ENCODE measurements around the gene PLD1.
"Not testable (repeated sequence)": the region's sequence is repeated elsewhere in the genome, so short reads cannot be mapped to it uniquely, and the experiment has no call there.

The PLD1 gene

DNA sequence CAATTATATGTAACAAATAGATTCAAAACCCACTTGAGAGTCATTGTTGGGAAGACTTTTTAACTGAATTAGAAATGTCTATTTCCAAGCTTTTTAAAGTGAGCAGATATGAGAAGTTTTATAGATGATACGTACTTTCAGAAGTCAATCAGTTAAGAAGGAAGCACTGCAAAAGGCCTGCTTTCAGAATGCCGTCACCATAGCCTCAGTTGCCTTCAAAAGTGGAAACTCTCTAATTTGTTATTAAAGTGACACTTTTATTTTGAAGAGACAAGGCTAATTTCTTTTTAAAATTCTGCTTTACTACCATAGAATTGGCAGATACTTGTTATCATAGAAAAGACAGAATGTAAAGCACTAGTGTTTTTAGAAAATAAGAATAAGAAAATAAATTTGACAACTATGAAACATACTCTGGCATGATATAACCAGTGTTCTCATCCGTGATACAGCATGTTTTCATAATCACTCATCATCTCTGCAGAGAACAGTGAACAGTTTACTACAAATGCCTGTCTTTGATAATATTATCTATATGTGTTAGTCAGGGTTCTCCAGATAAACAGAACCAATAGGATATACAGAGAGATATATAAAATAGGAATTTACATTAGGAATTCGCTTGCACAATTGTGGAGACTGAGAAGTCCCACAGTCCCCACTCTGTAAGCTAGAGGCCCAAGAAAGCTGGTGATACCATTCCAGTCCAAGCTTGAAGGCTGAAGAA is 7.0 kb upstream of the PLD1 start:
- TF ChIP-seq, protein P1, sequence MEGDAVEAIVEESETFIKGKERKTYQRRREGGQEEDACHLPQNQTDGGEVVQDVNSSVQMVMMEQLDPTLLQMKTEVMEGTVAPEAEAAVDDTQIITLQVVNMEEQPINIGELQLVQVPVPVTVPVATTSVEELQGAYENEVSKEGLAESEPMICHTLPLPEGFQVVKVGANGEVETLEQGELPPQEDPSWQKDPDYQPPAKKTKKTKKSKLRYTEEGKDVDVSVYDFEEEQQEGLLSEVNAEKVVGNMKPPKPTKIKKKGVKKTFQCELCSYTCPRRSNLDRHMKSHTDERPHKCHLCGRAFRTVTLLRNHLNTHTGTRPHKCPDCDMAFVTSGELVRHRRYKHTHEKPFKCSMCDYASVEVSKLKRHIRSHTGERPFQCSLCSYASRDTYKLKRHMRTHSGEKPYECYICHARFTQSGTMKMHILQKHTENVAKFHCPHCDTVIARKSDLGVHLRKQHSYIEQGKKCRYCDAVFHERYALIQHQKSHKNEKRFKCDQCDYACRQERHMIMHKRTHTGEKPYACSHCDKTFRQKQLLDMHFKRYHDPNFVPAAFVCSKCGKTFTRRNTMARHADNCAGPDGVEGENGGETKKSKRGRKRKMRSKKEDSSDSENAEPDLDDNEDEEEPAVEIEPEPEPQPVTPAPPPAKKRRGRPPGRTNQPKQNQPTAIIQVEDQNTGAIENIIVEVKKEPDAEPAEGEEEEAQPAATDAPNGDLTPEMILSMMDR (IDR thresholded peaks at IDR 0.05; ENCODE audit: insufficient read depth, low read depth, low read length, missing control alignments): no peak
- no peak for DNase-seq (ENCODE audit: low read depth)
- no peak overlapping the region for H3K4me3 ChIP-seq (ENCODE audit: low read length)

DNA sequence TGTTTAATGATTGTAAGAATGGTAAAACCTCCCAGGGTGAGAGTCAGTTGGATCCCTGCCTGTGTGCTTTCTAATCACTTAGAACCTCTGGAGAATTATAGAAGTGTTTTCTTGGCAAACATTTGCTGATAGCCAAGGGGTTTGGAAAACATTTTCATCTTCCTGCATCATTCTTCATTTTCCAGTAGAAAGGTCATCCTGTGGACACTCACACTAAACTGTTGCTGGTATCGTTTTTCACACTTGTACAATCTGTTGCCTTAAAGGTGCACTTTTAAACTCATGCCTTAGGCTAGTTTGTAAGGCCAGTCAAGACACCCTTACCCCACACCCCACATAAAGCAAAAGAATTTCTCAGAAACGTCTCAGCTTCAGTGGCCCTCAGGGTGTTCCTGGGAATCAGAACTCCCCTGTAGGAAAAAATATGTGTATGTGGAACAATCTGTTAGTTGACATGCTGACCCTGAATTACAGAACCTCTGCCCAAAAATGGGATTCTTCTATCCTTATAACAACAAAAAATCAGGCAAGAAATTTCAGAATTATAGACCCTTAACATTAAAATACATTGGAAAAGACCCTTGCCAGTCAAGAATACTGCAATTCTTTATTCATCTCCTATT is 5.8 kb upstream of the PLD1 start:
- DNase-seq (ENCODE audit: low read depth): no peak
- TF ChIP-seq, protein P1 (IDR thresholded peaks at IDR 0.05; ENCODE audit: insufficient read depth, low read depth, low read length, missing control alignments): no peak
- no peak overlapping the region for H3K4me3 ChIP-seq (ENCODE audit: low read length)

DNA sequence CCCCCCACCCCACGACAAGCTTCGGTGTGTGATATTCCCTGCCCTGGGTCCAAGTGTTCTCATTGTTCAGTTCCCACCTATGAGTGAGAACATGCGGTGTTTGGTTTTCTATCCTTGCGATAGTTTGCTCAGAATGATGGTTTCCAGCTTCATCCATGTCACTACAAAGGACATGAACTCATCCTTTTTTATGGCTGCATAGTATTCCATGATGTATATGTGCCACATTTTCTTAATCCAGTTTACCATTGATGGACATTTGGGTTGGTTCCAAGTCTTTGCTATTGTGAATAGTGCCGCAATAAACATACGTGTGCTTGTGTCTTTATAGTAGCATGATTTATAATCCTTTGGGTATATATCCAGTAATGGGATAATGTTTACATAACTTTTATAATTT is 4.4 kb upstream of the PLD1 start:
- not testable (repeated sequence) for H3K4me3 ChIP-seq (ENCODE audit: low read length); DNase-seq (ENCODE audit: low read depth)

DNA sequence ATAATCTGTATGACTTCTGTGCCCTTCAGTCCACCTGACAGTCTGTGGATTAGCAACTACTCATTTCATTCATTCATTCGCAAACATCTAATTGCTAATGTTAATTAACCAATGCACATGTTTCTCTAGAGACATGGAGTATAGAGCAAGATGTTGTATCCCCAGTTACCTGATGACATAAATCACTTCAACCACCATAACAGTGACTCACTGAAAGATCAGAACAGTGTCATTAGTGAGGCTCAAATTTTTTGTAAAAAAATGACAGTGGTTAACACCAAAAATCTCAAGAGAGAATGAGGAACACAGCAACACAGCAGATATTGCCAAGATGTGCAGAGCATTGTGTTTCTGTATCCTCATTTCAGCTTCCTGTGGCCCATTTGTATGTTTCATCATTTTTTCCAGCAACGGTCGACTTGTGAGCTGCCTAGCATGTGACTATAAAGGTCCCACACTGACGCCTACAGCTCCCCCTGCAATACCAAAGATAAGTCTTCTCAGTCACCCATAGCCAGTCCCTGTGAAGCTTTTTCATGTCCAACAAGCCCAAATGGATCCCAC is 3.7 kb upstream of the PLD1 start:
- no peak for DNase-seq (ENCODE audit: low read depth)
- TF ChIP-seq, protein P1 (IDR thresholded peaks at IDR 0.05; ENCODE audit: insufficient read depth, low read depth, low read length, missing control alignments): no peak

DNA sequence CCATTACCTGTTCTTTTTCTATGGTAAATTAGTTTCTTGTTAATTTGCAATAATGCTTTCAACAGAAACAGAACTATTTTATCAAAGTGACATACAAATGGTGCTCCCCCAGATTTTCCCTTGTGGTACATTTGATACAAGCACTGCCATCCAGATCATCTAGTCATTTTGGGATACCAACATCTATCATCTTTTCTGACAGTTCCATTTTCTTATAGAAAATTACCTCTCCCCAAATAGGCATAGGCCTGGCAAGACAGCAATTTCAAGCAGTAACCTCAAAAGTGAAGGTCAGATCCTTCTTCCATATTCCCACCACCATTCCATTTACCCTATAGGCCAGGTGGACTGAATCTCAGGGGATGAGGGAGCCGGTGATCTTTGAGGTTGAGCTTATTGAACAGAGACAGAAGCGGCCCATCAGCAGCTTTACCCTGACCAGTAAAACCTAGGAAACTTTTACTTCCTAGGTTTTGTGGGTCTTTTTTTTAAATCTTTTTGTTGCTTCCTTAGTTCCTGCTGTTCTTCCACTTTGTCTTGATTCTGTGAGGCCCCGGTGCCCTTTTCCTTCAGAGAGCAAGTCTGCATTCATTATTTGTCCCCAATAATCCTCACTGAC is 3.1 kb upstream of the PLD1 start:
- TF ChIP-seq, protein P1 (IDR thresholded peaks at IDR 0.05; ENCODE audit: insufficient read depth, low read depth, low read length, missing control alignments): no peak
- no peak overlapping the region for H3K4me3 ChIP-seq (ENCODE audit: low read length)
- no peak for DNase-seq (ENCODE audit: low read depth)

More for the DNA sequence above, 3.7 kb upstream of the PLD1 start:
- no peak overlapping the region for H3K4me3 ChIP-seq (ENCODE audit: low read length)

DNA sequence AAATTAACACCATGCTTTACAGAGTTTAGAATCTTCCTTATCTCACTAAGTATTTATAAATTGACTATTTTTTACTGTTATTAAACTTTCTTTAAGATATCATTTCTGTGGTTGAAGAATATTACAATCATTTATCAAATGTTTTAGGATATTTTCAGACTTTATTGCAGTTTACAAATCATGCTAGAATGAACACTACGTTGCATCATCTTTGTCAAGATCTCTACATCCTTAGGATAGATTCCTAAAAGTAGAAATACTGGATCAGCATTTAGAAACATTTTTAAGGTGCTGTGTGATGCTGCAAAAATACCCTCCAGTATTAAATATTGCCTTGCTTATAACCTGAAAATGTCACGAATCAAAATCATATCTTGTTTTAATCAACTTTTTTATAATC is 2.5 kb upstream of the PLD1 start:
- TF ChIP-seq, protein P1 (IDR thresholded peaks at IDR 0.05; ENCODE audit: insufficient read depth, low read depth, low read length, missing control alignments): no peak
- H3K4me3 ChIP-seq (ENCODE audit: low read length): no peak overlapping the region
- no peak for DNase-seq (ENCODE audit: low read depth)

DNA sequence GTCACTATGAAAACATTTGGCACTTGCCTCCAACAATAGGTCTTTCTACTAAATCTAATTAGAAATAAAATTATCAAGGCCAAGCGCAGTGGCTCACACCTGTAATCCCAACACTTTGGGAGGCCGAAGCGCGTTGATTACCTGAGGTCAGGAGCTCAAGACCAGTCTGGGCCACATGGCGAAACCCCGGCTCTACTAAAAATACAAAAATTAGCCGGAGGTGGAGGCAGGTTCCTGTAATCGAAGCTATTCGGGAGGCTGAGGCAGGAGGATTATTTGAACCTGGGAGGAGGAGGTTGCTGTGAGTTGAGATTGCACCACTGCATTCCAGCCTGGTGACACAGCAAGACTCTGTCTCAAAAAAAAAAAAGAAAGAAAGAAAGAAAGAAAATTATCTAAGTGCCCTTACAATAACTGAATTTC is 1.6 kb upstream of the PLD1 start:
- H3K4me3 ChIP-seq (ENCODE audit: low read length): no peak overlapping the region
- TF ChIP-seq, protein P1 (IDR thresholded peaks at IDR 0.05; ENCODE audit: insufficient read depth, low read depth, low read length, missing control alignments): no peak
- peak; percentile 79 for DNase-seq (ENCODE audit: low read depth)

Data from epithelial cell of esophagus (primary cell).